IPS-11a (cell line): Measurements from ENCODE around the gene NPFF.

Experiments
- H3K4me3 ChIP-seq: one replicate; pipeline ENCODE4 v1.5.1; 2013; ENCODE audit warnings: low read depth, low read length, control low read depth

Gene NPFF

GRCh38 chr12:53514628-53515290, 7.5 kb upstream of the NPFF start:
- no peak overlapping the region for H3K4me3 ChIP-seq

GRCh38 chr12:53513712-53514410, 6.6 kb upstream of the NPFF start:
- no peak overlapping the region for H3K4me3 ChIP-seq

GRCh38 chr12:53510181-53510812, 3.0 kb upstream of the NPFF start:
- no peak overlapping the region for H3K4me3 ChIP-seq

GRCh38 chr12:53508534-53509170, 1.4 kb upstream of the NPFF start:
- no peak overlapping the region for H3K4me3 ChIP-seq

- no peak overlapping the region for H3K4me3 ChIP-seq
Measured at GRCh38 chr12:53507603-53507885, 260 bp upstream of the NPFF start.

- no peak overlapping the region for H3K4me3 ChIP-seq
Measured at GRCh38 chr12:53506450-53506785, 866 bp downstream of the NPFF start.

GRCh38 chr12:53505555-53506449, 1.5 kb downstream of the NPFF start:
- H3K4me3 ChIP-seq: no peak overlapping the region

- H3K4me3 ChIP-seq: no peak overlapping the region
Measured at GRCh38 chr12:53505086-53505485, 2.2 kb downstream of the NPFF start.

- H3K4me3 ChIP-seq: no peak overlapping the region
Measured at GRCh38 chr12:53504004-53504920, 3.0 kb downstream of the NPFF start.

- H3K4me3 ChIP-seq: no peak overlapping the region
Measured at GRCh38 chr12:53502983-53503728, 4.1 kb downstream of the NPFF start.

- H3K4me3 ChIP-seq: no peak overlapping the region
Measured at GRCh38 chr12:53502331-53502730, 5.0 kb downstream of the NPFF start.

- peak overlapping the region; percentile 59 for H3K4me3 ChIP-seq
Measured at GRCh38 chr12:53501615-53502181, 5.6 kb downstream of the NPFF start.

GRCh38 chr12:53500776-53501614, 6.3 kb downstream of the NPFF start, which contains the start of gene TARBP2:
TSS of gene TARBP2 (plus strand) at chr12:53501283. CDS start at chr12:53501409, 126 bp downstream.
- H3K4me3 ChIP-seq: peak within 1 kb of the TSS; percentile 63

- H3K4me3 ChIP-seq: peak overlapping the region; percentile 63
Measured at GRCh38 chr12:53500142-53500775, 7.0 kb downstream of the NPFF start.

- peak within 1 kb of the TSS; percentile 63 for H3K4me3 ChIP-seq
Measured at GRCh38 chr12:53499266-53500141, 7.8 kb downstream of the NPFF start, which contains the start of gene MAP3K12. TSS of gene MAP3K12 (minus strand) at chr12:53499458. CDS start at chr12:53487391, 12,067 bp downstream.

GRCh38 chr12:53498235-53498630, 9.1 kb downstream of the NPFF start:
- no peak overlapping the region for H3K4me3 ChIP-seq
